Activated CD8-positive, alpha-beta memory T cell treated with anti-CD3 and anti-CD28 coated beads for 1 hour (primary cell): ENCODE measurements around the gene SYVN1.
A peak's percentile ranks its signal among the peaks of the same experiment; 100 is the strongest.

Experiments
- DNase-seq, 2 donors: peaks; one replicate each; pipeline ENCODE4 v3.0.0-alpha.2; 2020; ENCODE audit warnings: low read depth in 1 of 2; ENCODE audit errors: extremely low read depth in 1 of 2

SYVN1 gene

DNA sequence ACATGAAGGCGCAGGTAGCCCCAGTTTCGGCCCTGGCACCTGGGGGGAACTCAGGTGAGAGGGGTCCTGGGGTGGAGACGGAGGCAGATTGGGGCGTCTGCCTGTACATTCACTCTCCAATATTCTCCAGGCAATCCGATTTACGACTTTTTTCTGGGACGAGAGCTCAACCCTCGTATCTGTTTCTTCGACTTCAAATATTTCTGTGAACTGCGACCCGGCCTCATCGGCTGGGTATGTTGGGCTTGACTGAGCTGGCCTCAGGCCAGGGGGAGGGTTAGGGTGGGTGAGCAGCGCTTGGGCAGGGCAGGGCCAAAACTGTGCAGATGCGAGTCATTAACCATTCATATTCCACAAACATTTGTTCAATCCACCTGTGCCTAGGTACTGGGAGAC is 21.0 kb downstream of the SYVN1 start:
- no peak for DNase-seq

DNA sequence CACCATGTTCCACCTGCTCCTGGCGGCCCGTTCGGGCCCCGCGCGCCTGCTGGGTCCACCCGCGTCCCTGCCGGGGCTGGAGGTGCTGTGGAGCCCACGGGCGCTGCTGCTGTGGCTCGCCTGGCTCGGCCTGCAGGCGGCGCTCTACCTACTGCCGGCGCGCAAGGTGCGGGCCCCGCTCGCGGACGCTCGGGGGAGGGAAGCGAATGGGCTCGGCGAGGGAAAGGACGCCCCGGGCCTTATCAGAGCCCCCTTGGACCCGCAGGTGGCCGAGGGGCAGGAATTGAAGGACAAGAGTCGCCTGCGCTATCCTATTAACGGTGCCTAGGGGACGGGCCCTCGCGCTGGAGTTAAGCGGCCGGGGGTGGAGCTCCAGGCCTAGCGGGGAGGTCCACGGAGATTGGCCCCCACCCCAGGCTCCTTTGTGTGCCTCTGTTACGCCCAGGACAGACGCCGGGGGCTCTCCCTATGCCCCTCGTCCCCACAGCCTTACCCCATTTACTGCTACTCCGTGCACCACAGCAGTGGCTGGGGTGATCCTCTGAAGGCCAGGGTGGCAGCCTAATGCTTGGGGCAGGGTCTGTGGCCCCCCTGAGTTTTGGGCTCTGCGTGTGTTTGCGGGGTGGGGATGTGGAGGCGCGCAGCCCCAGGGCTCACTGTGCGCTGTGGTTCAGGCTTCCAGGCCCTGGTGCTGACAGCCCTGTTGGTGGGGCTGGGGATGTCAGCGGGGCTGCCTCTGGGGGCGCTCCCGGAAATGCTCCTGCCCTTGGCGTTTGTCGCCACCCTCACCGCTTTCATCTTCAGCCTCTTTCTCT is 21.6 kb downstream of the SYVN1 start:
- peak in 1 of 2 donors; percentile 66 for DNase-seq

DNA sequence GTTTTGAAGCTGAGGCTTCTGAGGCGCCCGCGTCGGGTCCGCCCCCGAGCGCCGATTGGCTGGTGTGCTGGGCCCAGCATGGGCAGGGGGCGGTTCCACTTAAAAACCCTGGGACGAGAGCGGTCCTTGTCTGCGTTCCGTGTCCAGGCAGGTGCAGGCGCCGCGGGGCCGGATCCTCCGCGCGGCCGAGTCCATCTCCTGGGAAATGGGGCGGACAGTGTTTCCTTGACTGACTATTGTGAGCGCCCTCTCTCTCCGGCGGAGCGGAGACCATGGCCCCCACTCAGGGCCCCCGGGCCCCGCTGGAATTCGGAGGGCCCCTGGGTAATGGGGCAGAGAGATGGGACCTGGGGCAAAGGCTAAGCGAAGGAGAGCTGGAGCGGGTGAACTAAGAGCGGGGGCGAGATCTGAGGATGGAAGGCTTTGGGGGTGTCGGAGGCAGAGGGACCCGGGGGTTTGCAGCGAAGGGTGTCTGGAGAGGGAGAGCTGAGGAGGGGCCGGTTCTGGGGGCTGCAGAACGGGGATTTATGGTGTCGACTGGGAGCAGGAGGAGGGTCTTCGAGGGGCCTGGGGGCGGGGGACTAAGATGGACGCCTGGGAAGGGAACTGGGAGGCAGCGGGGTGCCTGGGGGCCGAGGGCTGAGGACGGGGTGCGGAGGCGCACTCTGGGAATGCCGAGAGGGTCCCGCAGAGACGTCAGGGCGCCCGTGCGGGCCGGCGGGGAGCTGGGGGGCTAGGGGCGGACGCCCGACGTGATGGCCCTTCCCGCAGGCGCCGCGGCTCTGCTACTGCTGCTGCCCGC is 22.4 kb downstream of the SYVN1 start, which contains the start of gene TM7SF2:
Gene TM7SF2 (plus strand): TSS at position 129 of the 802 bp plus-strand sequence. CDS start 144 bp downstream, at position 273.
- DNase-seq: peak; percentile 86 to 93

DNA sequence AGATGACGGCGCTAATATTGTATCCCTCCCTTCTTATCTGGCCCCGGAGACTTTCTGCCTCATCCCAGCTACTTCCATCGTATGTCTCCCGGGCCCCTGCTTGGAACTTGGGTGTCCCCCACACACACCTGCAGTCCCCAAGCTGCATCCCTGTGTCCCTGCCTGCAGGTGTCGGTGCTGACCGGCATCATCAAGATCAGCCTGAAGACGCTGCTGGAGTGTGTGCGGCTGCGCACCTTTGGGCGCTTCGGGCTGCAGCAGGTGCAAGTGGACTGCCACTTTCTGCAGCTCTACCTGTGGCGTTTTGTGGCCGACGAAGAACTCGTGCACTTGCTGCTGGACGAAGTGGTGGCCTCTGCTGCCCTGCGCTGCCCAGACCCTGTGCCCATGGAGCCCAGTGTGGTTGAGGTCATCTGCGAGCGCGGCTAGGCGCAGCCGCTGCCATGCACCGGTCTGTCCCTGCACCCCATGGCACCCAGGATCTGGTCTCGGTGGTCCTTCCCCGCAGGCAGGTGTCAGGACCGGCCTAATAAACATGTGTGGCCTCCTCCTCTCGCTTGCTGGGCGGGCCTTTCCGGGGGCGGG is 23.1 kb downstream of the SYVN1 start:
- DNase-seq: no peak

DNA sequence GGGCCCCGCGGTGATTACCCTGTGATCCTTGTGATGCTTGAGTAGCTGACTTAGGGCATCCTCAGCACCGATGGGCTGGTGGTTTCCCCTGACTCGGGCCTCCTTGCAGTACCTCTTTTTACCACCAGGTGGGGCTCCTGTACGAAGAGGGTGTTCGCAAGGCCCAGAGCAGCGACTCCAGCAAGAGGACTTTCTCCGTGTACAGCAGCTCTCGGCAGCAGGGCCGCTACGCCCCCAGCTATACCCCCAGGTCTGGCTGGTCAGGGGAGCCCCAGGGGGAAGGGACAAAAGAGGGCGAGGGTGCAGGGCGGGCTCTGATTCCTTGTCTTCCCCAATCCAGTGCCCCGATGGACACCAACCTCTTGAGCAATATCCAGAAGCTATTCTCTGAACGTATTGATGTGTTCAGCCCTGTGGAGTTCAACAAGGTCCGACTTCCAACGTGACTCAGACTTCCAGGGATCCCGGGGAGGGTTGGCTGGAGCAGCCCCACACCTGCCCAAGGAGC is 23.9 kb downstream of the SYVN1 start:
- peak; percentile 90 to 93 for DNase-seq

DNA sequence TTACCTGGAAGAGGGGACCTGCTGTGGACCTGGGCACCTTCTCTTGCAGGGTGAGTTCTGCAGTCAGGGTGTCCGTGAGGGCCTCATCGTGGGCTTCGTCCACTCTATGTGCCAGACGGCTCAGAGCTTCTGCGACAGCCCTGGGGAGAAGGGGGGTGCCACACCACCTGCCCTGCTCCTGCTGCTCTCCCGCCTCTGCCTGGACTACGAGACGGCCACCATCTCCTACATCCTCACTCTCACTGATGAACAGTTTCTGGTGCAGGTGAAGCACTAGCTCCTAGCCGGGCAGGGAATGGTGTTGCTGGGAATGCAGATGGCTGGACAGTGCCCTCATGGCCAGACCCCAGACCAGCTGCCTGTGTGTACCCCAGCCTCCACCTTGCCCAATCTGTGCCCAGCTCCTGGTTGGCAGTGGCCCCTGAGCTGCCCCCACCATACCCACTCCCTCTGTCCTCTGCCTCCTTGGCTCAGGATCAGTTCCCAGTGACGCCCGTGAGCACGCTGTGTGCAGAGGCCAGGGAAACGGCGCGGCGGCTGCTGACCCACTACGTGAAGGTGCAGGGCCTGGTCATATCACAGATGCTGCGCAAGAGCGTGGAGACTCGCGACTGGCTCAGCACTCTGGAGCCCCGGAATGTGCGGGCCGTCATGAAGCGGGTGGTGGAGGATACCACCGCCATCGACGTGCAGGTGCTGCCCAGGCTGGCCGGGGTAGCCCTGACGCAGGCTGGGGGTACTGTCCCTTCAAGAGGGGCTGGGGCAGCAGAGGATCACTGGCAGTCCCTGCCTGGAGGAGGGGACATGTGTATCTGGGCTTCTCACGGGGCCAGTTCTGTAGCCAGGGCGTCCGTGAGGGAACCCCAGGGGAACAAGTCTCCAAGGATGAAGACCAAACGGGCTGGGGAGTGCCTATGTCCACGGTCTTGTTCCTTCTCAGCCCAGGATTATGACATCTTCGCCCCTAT is 24.8 kb downstream of the SYVN1 start:
- no peak for DNase-seq

DNA sequence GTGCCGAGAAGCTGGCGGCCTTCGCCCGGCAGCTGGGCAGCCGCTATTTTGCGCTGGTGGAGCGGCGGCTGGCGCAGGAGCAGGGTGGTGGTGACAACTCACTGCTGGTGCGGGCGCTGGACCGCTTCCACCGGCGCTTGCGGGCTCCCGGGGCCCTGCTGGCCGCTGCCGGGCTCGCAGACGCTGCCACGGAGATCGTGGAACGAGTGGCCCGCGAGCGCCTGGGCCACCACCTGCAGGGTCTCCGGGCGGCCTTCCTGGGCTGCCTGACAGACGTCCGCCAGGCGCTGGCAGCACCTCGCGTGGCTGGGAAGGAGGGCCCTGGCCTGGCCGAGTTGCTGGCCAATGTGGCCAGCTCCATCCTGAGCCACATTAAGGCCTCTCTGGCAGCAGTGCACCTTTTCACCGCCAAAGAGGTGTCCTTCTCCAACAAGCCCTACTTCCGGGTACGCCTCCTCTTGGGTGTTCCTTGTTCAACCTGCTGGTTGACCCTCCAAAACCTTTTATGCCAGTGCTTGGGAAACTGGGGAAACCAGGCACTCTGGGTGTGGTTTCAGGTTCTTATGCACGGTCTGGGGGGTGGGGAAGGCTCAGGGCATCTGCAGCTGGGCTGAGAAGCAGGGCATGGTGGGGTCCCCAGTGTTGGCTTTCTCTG is 25.7 kb downstream of the SYVN1 start:
- no peak for DNase-seq

DNA sequence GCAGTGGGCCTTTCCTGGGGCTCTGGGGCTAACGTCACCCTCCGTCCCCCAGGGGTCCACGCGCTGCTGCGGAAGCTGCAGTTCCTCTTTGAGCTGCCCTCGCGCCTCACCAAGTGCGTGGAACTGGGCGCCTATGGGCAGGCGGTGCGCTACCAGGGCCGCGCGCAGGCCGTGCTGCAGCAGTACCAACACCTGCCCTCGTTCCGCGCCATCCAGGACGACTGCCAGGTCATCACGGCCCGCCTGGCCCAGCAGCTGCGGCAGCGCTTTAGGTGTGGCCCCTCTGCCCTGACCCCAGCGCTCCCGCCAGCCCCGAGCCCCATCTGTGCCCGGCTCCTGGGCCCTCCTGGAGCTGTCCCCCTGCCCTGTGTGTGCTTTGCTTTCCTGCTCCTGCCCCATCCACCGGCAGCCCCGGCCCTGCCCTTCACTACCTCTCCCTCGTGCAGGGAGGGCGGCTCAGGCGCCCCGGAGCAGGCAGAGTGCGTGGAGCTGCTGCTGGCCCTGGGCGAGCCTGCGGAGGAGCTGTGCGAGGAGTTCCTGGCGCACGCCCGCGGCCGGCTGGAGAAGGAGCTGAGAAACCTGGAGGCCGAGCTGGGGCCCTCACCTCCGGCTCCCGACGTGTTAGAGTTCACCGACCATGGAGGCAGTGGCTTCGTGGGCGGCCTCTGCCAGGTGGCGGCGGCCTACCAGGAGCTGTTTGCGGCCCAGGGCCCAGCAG is 26.4 kb downstream of the SYVN1 start:
- DNase-seq: no peak

DNA sequence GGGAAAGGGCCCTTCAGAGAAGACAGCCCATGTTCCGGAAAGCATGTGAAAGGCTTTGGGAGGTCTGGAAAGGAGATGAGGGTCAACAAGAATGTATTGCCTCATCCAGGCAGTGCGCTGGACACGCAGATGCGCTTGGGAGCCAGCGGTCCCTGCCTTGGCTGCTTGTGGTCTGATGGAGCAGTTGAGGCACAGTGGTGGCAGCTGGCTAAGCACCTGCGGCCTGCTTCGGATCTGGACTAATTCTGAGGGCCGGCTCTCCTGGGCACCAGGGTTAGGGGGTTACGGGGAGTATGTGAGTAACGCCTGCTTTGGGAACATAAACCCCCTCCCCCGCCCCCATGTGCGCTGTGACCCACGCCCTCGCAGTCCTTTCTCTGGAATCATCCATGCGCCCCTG is 27.2 kb downstream of the SYVN1 start:
- DNase-seq: no peak

DNA sequence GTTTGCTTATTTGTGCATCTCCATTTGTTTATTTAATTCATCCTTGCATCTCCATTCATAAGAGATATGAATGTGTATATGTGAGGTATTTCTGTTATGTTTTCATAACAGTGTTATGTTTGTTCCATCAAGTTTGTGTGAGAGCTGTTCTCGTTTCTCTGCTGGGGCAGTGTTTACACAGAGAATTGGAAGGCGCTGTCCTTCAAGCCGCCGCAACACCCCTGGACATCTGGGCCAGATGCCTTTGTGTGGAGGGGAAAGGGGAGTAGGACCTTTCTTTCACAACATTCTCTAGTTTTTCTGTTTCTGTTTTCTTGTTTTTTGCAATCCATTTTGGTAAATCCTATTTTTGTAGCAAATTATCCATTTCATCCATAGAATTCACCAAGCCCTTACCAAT is 29.7 kb downstream of the SYVN1 start:
- no peak for DNase-seq

DNA sequence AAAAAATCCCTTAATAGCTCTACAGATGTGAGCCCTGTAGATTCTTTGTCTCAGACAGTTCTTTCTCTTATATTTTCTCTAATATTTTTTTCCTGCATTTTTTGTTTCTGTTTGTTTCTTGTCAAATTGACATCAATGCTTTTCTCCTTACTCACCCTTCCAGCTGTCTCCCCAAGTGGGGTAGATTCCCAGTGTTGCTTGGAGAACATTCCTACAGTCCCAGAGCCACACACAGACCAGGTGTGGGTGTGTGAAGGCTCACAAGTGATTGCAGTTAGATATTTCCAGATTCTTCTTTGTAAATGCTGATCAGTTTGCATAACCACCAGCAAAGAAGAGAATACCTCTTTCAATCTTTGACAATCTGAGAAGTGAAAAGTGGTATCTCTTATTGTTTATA is 30.8 kb downstream of the SYVN1 start:
- DNase-seq: no peak

DNA sequence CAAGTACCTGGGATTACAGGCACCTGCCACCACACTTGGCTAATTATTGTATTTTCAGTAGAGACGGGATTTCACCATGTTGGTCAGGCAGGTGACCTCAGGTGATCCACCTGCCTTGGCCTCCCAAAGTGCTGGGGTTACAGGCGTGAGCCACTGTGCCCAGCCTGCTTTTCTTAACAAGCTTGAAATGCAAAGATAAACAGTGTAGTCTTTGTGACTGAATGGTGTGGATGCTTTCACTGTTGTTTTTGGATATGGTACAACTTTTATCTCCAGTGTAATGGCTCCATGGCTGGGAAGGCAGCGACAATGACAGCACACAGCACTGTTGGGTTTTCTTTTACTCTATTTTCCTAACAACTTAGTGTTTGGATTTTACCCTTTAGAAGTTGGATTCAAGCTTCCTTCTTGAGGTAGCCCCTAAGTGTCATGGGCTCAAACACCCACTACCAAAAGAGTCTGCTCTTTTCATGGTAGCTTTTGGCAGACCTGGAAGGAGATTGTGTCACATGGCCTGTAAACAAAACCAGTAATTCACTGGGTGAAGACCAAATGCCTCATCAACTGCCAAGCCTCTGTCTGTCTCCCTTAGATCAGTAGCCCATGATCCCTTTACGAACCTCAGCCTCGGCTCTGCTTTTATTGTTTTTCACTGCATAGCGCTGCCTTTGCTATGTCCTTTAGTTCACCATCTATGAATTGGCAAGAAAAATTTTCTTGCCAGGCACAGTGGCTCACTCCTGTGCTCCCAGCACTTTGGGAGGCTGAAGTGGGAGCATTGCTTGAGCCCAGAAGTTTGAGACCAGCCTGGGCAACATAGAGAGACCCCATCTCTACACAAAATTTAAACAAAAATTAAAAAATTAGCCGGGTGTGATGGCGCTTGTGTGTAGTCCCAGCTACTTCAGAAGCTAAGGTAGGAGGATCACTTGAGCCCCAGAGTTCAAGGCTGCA is 31.9 kb downstream of the SYVN1 start:
- DNase-seq: no peak

DNA sequence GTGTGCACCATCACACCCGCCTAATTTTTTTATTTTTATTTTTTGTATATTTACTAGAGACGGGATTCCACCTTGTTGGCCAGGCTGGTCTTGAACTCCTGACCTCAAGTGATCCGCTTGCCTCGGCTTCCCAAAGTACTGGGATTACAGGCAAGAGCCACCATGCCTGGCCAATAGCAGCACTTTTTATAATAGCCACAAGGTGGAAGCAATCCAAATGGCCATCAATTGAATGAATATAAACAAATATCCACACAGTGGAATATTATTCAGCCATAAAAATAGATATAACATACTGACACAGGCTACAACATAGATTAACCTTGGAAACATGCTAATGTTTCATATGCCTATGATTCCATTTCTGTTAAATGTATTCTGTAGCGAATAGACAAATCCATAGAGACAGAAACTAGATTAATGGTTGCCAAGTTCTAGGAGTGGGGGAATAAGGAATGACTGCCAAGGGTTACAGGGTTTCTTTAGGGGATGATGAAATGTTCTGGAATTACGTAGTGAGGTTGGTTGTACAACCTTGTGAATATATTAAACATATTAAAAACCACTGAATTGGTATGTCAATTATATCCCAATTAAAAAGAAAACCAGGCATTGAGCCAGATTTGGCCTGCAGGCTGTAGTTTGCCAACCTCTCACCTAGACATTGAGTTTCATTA is 33.5 kb downstream of the SYVN1 start:
- no peak for DNase-seq

DNA sequence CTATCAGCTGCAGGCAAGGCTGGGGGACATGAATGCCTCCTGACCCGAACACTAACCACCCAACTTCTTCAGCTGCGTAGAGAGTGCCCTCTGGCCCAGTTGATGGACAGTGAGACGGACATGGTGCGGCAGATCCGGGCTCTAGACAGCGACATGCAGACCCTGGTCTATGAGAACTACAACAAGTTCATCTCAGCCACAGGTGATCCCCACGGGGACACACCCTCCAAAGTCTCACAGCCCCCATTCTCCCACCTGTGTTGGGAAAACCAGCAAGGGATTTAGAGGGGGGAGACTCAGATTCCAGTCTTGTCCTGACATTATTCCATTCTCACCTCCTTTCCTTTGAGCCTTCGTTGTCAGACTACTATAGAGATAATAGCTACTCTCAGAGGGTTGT is 37.4 kb downstream of the SYVN1 start:
- no peak for DNase-seq

DNA sequence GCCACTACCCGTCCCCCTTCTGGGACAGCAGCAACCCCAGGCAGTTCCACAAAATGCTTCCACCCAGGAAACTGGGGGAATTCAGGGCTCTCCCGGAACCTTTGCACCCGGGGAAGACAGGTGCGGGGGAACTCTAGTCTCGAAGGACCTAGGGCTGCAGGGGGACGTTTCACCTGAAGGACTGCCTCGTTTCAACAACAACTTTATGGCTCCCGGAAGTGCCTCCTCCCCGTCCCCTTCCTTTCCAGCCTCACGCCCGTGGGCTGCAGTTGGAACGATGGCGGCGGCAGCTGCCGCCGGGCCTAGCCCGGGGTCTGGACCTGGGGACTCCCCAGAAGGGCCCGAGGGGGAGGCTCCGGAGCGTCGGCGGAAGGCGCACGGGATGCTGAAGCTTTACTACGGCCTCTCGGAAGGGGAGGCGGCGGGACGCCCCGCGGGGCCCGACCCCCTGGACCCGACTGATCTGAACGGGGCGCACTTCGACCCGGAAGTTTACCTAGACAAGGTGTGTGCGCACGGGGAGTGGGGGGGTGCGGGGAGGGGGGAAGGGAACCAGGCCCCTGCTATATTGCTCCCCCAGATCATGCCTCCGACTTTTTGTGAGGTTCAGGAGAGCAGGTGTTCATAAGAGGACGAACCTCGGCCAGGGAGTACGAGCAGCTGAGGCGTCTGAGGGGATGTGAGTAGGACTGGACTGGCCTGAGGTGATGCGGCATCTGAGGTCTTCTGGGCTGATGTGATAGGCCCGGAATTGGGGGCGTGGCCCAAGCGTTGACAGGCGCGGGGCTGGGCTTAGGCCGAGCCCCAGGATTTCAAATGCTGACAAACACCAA is 38.1 kb downstream of the SYVN1 start, which contains the start of gene VPS51:
Gene VPS51 (plus strand): TSS at position 241 of the 833 bp plus-strand sequence. CDS start 37 bp downstream, at position 278.
- peak; percentile 63 to 66 for DNase-seq

DNA sequence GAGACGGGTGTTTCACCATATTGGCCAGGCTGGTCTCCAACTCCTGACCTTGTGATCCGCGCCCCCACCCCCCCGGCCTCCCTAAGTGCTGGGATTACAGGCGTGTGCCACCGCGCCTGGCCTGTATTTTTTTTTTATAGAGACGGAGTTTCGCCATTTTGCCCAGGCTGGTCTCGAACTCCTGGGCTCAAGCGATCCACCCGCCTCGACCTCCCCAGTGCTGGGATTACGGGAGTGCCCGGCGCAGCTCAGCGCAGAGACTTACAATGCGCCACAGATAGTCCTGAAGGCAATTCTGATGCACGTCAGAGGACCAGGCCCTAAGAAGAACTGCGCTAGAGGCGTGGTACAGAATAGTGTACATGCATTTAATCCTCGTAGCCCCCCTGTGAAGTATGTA is 38.9 kb downstream of the SYVN1 start:
- no peak for DNase-seq
